AG04449 (cell line): ENCODE data around the gene PIH1D1.

ENCODE experiments used
- CTCF ChIA-PET: fragments of 350-600 bp; formaldehyde crosslinking; extraction: SDS; loops from one replicate; lab custom pipeline; 2021; ENCODE audit warnings: antibody characterized with exemption; lab: Yijun Ruan, JAX
- POLR2A ChIA-PET: fragments of 400-600, 350-600 bp; formaldehyde crosslinking; extraction: SDS; loops from one replicate; lab custom pipeline; 2020; ENCODE audit warnings: antibody characterized with exemption, inconsistent platforms; lab: Yijun Ruan, JAX
- DNase-seq: peaks from one replicate; pipeline ENCODE4 v3.0.0-alpha.2; 2010; ENCODE audit warnings: low read depth, low spot score
- H3K4me3 ChIP-seq: 2 replicates; pipeline ENCODE4 v1.5.1; 2011; ENCODE audit warnings: low read depth, mild to moderate bottlenecking, control low read depth, low read length
- TF ChIP-seq, protein P1 (sequence below): IDR thresholded peaks from one replicate; pipeline ENCODE4 v1.5.1; 2011; ENCODE audit warnings: mild to moderate bottlenecking, moderate library complexity, low read length, control low read depth, inconsistent platforms; ENCODE audit not compliant: insufficient read depth; ENCODE audit errors: missing control alignments

PIH1D1 gene

DNA sequence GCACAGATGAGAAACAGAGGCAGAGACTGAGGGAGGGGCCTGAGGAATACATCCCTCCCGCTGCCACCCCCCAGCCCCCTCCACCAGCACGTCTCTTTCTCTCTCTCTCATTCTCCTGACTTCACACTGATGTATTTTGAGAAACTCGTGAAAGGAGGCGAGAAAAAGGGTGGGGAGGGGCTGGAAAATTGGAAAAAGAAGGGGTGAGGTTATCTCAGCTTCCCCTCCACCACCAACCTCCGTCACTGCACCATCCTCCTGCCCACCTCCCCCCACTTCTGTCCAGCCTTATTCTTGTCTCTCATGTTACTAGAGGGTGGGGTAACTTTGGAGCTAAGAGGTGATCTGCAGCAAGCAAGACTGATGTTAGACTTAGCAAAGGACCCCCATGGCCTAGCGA lies 11.8 kb downstream of the PIH1D1 start:
- DNase-seq = no peak
- POLR2A ChIA-PET = no interaction called here
- CTCF ChIA-PET = interaction anchor here (1.2 to 1.5 kb wide), 3 partner anchors 10 to 213 kb away, joined by 3 to 6 read pairs (median 3); no protein-coding TSS in a partner anchor

DNA sequence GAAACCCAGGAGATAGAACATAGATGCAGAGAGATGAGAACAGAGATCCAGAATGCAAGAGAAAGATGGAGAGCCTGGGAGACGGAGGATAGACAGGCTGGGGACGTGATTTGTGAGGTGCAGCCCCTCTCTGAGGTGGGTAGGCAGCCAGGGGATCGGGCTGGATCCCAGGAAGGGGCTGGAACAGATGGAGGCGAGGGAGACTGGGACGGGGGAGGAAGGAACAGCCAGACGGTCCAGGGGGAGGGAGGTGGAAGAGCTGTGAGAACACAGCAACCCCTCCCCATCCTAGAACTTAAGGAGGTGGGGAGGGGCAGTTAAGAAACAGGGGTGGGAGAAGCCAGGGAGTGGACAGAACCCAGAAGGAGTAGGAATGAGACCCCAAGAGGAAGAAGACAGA lies 13.4 kb downstream of the PIH1D1 start:
- H3K4me3 ChIP-seq = no peak overlapping the region
- TF ChIP-seq, protein P1, sequence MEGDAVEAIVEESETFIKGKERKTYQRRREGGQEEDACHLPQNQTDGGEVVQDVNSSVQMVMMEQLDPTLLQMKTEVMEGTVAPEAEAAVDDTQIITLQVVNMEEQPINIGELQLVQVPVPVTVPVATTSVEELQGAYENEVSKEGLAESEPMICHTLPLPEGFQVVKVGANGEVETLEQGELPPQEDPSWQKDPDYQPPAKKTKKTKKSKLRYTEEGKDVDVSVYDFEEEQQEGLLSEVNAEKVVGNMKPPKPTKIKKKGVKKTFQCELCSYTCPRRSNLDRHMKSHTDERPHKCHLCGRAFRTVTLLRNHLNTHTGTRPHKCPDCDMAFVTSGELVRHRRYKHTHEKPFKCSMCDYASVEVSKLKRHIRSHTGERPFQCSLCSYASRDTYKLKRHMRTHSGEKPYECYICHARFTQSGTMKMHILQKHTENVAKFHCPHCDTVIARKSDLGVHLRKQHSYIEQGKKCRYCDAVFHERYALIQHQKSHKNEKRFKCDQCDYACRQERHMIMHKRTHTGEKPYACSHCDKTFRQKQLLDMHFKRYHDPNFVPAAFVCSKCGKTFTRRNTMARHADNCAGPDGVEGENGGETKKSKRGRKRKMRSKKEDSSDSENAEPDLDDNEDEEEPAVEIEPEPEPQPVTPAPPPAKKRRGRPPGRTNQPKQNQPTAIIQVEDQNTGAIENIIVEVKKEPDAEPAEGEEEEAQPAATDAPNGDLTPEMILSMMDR = no peak
- no peak for DNase-seq
- CTCF ChIA-PET = no interaction called here
- POLR2A ChIA-PET = no interaction called here

More for the DNA sequence above, 11.8 kb downstream of the PIH1D1 start:
- TF ChIP-seq, protein P1 = no peak
- H3K4me3 ChIP-seq = no peak overlapping the region

DNA sequence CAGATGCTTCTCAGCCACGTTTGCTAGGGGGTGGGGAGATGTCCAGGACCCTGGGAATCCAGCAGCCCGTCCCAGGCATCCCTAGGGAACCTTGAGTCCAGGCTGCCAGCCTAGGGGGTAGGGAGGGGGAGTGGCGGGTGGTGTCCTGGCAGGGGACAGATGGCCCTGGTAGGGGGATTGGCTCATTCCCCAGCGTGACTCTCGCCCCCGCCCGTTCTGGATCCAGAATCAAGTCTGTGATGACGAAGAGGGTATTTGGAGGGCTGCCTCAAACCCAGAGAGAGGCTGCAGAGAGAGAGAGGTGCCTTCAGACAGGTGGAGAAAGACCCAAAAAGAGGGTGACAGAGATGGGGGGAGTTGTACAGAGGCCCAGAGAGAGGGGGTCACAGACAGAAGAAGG lies 14.4 kb downstream of the PIH1D1 start:
- TF ChIP-seq, protein P1 = no peak
- H3K4me3 ChIP-seq = no peak overlapping the region
- no peak for DNase-seq
- ChIA-PET POLR2A (no interaction called here), CTCF (interaction anchor here (0.9 to 1.7 kb wide), 2 partner anchors 17 to 46 kb away, joined by 3 to 5 read pairs; no protein-coding TSS in a partner anchor)

DNA sequence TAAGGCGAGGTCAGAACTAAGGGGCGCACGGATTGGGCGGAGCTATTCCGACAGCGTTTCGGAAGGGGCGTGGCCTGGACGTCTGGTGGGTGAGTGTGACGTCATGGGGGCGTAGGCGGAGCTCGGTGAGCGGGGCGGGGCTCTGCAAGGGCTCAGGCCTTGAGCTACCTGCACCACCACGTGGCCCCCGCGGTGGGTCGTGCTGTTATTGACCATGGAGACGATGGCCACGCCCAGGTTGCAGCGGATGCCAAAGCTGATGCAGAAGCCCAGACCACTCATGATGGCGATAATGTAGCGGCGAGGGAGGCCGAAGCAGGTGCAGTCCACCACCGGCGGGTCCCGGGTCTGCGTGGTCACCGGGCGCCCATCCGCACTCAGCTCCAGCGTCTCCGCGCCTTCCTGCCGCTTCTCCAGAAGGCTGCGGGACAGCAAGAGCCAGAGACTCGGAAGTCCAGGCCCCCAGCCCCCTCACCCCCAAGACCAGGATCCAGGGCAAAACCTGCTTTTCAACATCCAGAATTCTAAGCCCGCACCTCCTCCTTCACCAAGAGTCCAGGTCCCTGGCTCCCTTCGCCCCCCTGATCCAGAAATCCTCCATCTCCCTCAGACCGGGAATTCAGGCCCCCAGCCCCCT lies 15.1 kb downstream of the PIH1D1 start:
- POLR2A ChIA-PET = no interaction called here

DNA sequence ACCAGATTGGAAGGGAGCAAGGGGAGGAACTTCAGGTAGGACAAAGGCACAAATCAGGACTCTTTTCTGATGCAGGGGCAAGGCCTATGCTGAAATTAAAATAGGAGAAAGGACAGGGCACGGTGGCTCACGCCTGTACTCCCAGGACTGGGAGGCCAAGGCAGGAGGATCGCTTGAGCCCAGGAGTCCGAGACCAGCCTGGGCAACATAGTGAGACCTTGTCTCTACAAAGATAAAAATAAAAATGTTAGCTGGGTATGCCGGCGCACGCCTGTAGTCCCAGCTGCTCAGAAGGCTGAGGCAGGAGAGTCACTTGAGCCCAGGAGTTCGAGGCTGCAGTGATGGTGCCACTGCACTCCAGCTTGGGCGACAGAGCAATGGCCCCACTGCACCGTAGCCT lies 15.9 kb downstream of the PIH1D1 start:
- DNase-seq = no peak
- POLR2A ChIA-PET = no interaction called here
- no peak overlapping the region for H3K4me3 ChIP-seq
- TF ChIP-seq, protein P1 = no peak
- CTCF ChIA-PET = interaction anchor here (1.7 to 2.1 kb wide), 2 partner anchors 9 to 15 kb away, joined by 3 to 9 read pairs; no protein-coding TSS in a partner anchor

More for the DNA sequence above, 15.1 kb downstream of the PIH1D1 start:
- DNase-seq = no peak
- TF ChIP-seq, protein P1 = no peak
- H3K4me3 ChIP-seq = no peak overlapping the region
- CTCF ChIA-PET = interaction anchor here (0.9 to 2.1 kb wide), 3 partner anchors 9 to 45 kb away, joined by 3 to 9 read pairs (median 5); no protein-coding TSS in a partner anchor

DNA sequence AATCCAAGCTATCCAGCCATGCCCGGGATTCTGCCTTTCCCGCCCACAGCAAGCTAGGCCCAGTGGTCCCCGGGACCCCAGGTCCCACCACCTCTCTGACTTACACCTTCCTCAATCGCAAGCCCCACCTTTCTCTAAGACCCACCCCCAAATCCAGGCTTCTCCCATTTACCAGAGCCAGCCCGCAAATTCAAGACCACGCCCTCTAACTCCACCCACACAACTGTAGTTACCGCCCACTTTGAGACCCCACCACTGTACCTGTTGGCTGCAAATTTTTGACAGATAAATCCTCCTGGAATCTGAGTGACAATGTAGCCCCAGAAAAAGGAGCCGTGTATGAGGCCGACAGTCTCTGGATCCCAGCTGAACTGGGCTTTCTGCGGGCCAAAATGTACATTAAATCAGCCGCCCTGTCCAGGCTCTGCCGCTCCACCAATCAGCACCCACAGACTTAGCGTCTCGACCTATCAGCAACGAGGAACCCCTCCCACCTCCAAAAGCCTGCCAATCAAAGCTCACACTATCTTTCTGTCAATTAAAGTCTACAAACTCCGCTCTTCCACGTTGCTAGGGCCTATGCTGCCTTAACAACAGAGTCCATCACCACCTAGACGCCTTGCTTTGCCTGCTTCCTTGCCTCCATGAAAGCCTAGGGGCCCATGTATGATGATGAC lies 16.6 kb downstream of the PIH1D1 start:
- TF ChIP-seq, protein P1 = no peak
- no peak overlapping the region for H3K4me3 ChIP-seq
- ChIA-PET POLR2A (no interaction called here), CTCF (interaction anchor here (2.1 kb wide), 1 partner anchor 10 kb away, joined by 9 read pairs; no protein-coding TSS in a partner anchor)
- DNase-seq = no peak
